GM12878 (cell line): Measurements from ENCODE around the gene PTH2R. TPM values are rescaled to one million over a fixed set of nuclear protein-coding genes. Genes with fewer than 3 reads are reported as not detected.
"Not testable (repeated sequence)": the region's sequence is repeated elsewhere in the genome, so short reads cannot be mapped to it uniquely, and the experiment has no call there.

Experiments
- ATAC-seq: fragments of 200-7000 bp; cut with Tn5 transposase; 3 replicates; pipeline ENCODE4 v1.9.1; 2020; ENCODE audit warnings: mild to moderate bottlenecking, moderate library complexity
- BruUV-seq: library from RNA; stranded (reverse); fragments of 400-500 nt; replicated peaks from 2 replicates; lab custom pipeline; 2021; lab: Mats Ljungman, UMichigan
- CTCF ChIA-PET: fragments of 300-600 bp; sonication (Branson Sonifier 250); formaldehyde crosslinking; extraction: SDS; loops from one replicate; lab custom pipeline; 2021; ENCODE audit warnings: inconsistent platforms; lab: Yijun Ruan, JAX
- POLR2A ChIA-PET: fragments of 350-600 bp; formaldehyde crosslinking; extraction: SDS; loops from one replicate; lab custom pipeline; 2021; ENCODE audit warnings: inconsistent platforms; lab: Charles Lee
- RAD21 ChIA-PET: fragments of 300-600 bp; sonication (Branson Sonifier 250); formaldehyde crosslinking; loops from one replicate; lab custom pipeline; 2023; ENCODE audit warnings: antibody characterized with exemption; ENCODE audit not compliant: unreplicated experiment; lab: Charles Lee
- SMC1A ChIA-PET: fragments of 300-600 bp; sonication (Branson Sonifier 250); formaldehyde crosslinking; loops from one replicate; lab custom pipeline; 2023; ENCODE audit not compliant: unreplicated experiment, uncharacterized antibody; lab: Charles Lee
- DNase-seq: peaks from one replicate; pipeline ENCODE4 v3.0.0-alpha.2; 2011; ENCODE audit warnings: low read depth, low spot score
- FAIRE-seq: peaks from 3 replicates; lab custom pipeline; 2011; peaks lifted over from hg19 to GRCh38; lab: Jason Lieb, UNC
- H2AFZ ChIP-seq: 2 replicates; pipeline ENCODE4 v1.6.0; 2011; ENCODE audit warnings: low read depth, low read length, control low read depth; ENCODE audit not compliant: control insufficient read depth
- H3K27ac ChIP-seq: 2 replicates; pipeline ENCODE4 v1.5.1; 2011; ENCODE audit warnings: control low read depth; ENCODE audit not compliant: control insufficient read depth, insufficient read depth
- H3K27me3 ChIP-seq, 2 experiments: replicated peaks in 1 of 2; 2 replicates each; pipeline versions ENCODE4 v1.6.0 to v1.6.1; 2011; ENCODE audit warnings: low read length in 1 of 2; ENCODE audit not compliant: control insufficient read depth in 2 of 2, insufficient read depth in 2 of 2
- H3K36me3 ChIP-seq, 2 experiments: 2 replicates each; pipeline ENCODE4 v1.5.1; 2011; ENCODE audit warnings: low read length in 1 of 2; ENCODE audit not compliant: control insufficient read depth in 2 of 2, insufficient read depth in 2 of 2
- H3K4me1 ChIP-seq: 2 replicates; pipeline ENCODE4 v1.6.1; 2011; ENCODE audit warnings: mild to moderate bottlenecking, low read length, moderate library complexity, mixed read lengths; ENCODE audit not compliant: control insufficient read depth, insufficient read depth
- H3K4me2 ChIP-seq: 2 replicates; pipeline ENCODE4 v1.6.0; 2011; ENCODE audit warnings: control low read depth; ENCODE audit not compliant: control insufficient read depth, insufficient read depth
- H3K4me3 ChIP-seq: fragments of 200-600 bp; sonication (generic); 2 replicates; pipeline ENCODE4 v1.5.1; 2016
- H3K79me2 ChIP-seq: 2 replicates; pipeline ENCODE4 v1.6.0; 2011; ENCODE audit warnings: low read length; ENCODE audit not compliant: control insufficient read depth, insufficient read depth
- H3K9ac ChIP-seq: 2 replicates; pipeline ENCODE4 v1.8.0; 2011; ENCODE audit warnings: low read length, control low read depth, mixed read lengths; ENCODE audit not compliant: control insufficient read depth, insufficient read depth
- H3K9me3 ChIP-seq: replicated peaks from 3 replicates; pipeline ENCODE4 v1.5.1; 2011; ENCODE audit warnings: mild to moderate bottlenecking, low read length; ENCODE audit not compliant: control insufficient read depth, insufficient read depth
- H4K20me1 ChIP-seq: 2 replicates; pipeline ENCODE4 v1.6.0; 2011; ENCODE audit not compliant: control insufficient read depth, insufficient read depth
- CHD4 ChIP-seq: fragments of 200-600 bp; sonication (generic); IDR thresholded peaks from 2 replicates; pipeline ENCODE4 v1.6.1; 2016; ENCODE audit warnings: mild to moderate bottlenecking
- NFYB ChIP-seq: IDR thresholded peaks from 2 replicates; pipeline ENCODE4 v1.6.1; 2011; ENCODE audit warnings: low read depth, mild to moderate bottlenecking, low read length, improper control_type of control experiment, moderate library complexity; ENCODE audit not compliant: insufficient read depth
- POLR2AphosphoS5 ChIP-seq: IDR thresholded peaks from 2 replicates; pipeline ENCODE4 v1.6.1; 2011; ENCODE audit warnings: mild to moderate bottlenecking, low read length, inconsistent platforms
- STAT1 ChIP-seq: fragments of 450-650 bp; conservative IDR thresholded peaks from 2 replicates; pipeline ENCODE4 v1.6.1; 2014; ENCODE audit warnings: antibody characterized with exemption, mild to moderate bottlenecking
- YBX1 ChIP-seq: fragments of 450-650 bp; IDR thresholded peaks from 2 replicates; pipeline ENCODE4 v1.6.1; 2016; ENCODE audit warnings: antibody characterized with exemption
- WGBS: methylation state at CpG from one replicate; pipeline ENCODE4 v1.1.6; 2016; ENCODE audit warnings: low lambda C conversion rate; ENCODE audit not compliant: insufficient replicate concordance, insufficient coverage; ENCODE audit errors: missing lambda C conversion rate; 5-methylcytosine and 5-hydroxymethylcytosine counted together
- in situ Hi-C: fragments of 300-500 bp; cut with MboI; formaldehyde crosslinking; loops from 9 replicates; pipeline ENCODE4 v1.14.3; 2018; ENCODE audit warnings: mixed read lengths
- intact Hi-C: fragments of 100-400 bp; cut with micrococcal nuclease; formaldehyde crosslinking; loops from one replicate; pipeline ENCODE4 v1.14.2; 2022; ENCODE audit not compliant: unreplicated experiment
- polyA plus RNA-seq, 11 experiments: library from polyadenylated mRNA; depleted of rRNA in 4 of 11; unstranded in 6 of 11; stranded (reverse) in 5 of 11; fragments of >200 nt; fragmentation: Nextera tagmentation in 4 of 11; fragmentation: Illumina TruSeq in 1 of 11; extraction: Ambion mirVana in 4 of 11; extraction: Trizol in 1 of 11; gene quantifications; 1 replicate in 1 of 11; 2 replicates in 10 of 11; pipeline versions ENCODE4 v1.2.1 to v1.2.3, GENCODE V29; 2011 to 2016; ENCODE audit warnings: inconsistent platforms in 2 of 11, missing spikeins in 2 of 11, low read depth in 1 of 11
- total RNA-seq, 4 experiments: library from RNA; depleted of rRNA in 3 of 4; stranded (reverse); fragments of >200 nt in 3 of 4; fragmentation: Illumina TruSeq in 1 of 4; extraction: Trizol in 1 of 4; gene quantifications; 2 replicates each; pipeline versions ENCODE4 v1.2.1 to v1.2.3, GENCODE V29; 2013 to 2021

The PTH2R gene
- total and polyA plus RNA-seq, 10 of the 15 experiments (the other 5 are each of a cell fraction or from before 2014, with no cell fraction given) = 0.01 to 0.06 (median 0.03) TPM; not detected in 7

GRCh38 chr2:208502288-208502687, 95.7 kb downstream of the PTH2R start:
- ChIA-PET CTCF (no interaction called here), RAD21 (no interaction called here)
- ATAC-seq = no peak
- no peak for FAIRE-seq
- no peak overlapping the region for H3K4me3 ChIP-seq
- TF ChIP-seq NFYB = no peak
- TF ChIP-seq YBX1 = no peak
- no peak for TF ChIP-seq CHD4
- no peak for TF ChIP-seq STAT1
- TF ChIP-seq POLR2AphosphoS5 = no peak
- TF ChIP-seq, all 136 proteins: peak for 0
- ChIA-PET POLR2A (no interaction called here), SMC1A (no interaction called here)
- no TSS peak for BruUV-seq
- Histone ChIP-seq H3K4me1 (no peaks in the 10 kb centered on the region), H3K27me3 (no peaks in the 10 kb centered on the region), H3K4me2 (no peak overlapping the region), H3K9me3 (no peaks in the 10 kb centered on the region), H3K27ac (no peak overlapping the region), H3K79me2 (no peaks in the 10 kb centered on the region), H3K9ac (no peak overlapping the region), H3K36me3 (no peaks in the 10 kb centered on the region), H2AFZ (no peak overlapping the region), H4K20me1 (no peaks in the 10 kb centered on the region)
- in situ Hi-C loops (no loop called here), intact Hi-C loops (no loop called here)
- no peak for DNase-seq

- CTCF ChIA-PET = interaction anchor here (1.0 kb wide), 1 partner anchor 132 kb away, joined by 3 read pairs; no protein-coding TSS in a partner anchor
- H3K4me1 ChIP-seq, H3K79me2 ChIP-seq, FAIRE-seq, ATAC-seq, H3K4me3 ChIP-seq, H3K36me3 ChIP-seq, DNase-seq, in situ Hi-C loops, H3K9ac ChIP-seq, H3K4me2 ChIP-seq, H3K27ac ChIP-seq, H2AFZ ChIP-seq, H3K9me3 ChIP-seq, H4K20me1 ChIP-seq, POLR2A ChIA-PET, H3K27me3 ChIP-seq, intact Hi-C loops, BruUV-seq, RAD21 ChIA-PET: not testable (repeated sequence)
- SMC1A ChIA-PET = interaction anchor here (1.6 kb wide), 1 partner anchor 10 kb away, joined by 4 read pairs; no protein-coding TSS in a partner anchor
- WGBS = 29% methylated on average over 3 of the region's 3 CpGs
Observed at GRCh38 chr2:208505365-208505764, 98.8 kb downstream of the PTH2R start.
